ENCODE data around the gene TMUB1. TPM values are rescaled to one million over a fixed set of nuclear protein-coding genes. Genes with fewer than 3 reads are reported as not detected.
A peak's percentile ranks its signal among the peaks of the same experiment; 100 is the strongest.

Gene TMUB1
- total and polyA plus RNA-seq, 5 experiments from 2014 or later: 41.8 to 70.6 (median 45.6) TPM

DNA sequence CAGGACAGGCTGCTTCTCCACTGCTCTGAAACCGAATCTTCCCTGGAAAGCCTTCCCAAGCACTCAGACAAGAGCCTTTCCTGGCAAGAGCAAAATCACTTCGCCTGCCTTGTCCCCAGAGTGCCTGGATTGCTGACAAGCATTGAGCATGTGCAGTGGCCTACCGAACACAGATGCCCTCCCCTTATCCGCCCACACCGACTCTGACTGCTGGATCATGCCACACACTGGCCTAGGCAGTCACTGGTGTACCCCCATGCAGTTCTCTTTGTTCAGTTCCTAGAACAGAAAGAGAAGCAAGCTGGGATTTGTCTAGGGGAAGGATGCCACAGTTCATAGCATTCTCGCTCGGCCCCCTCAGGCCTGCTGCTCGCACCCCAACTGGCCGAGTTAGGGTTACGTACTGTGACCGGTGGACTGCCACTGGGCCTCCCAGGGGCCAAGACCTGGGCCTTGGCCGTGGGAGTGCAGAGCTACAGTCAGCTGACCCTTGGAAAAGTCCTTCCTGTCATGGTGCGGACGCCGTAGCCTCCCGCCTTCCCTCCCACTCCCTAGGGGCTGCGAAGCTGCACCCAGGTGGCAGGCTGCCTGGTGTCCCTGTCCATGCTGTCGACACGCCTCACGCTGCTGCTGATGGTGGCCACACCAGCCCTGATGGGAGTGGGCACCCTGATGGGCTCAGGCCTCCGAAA lies 48.1 kb downstream of the TMUB1 start:
- Mint-ChIP-seq H3K4me1 (peaks cover 2 to 25% (median 14%) of the 10 kb centered on the region in 4 donors), H3K27me3 (no peaks in the 10 kb centered on the region), H3K27ac (peak overlapping the region in 3 of 10 donors; percentile 5 to 83 (median 60)), H3K9me3 (no peaks in the 10 kb centered on the region), H3K36me3 (peaks cover 0 to 38% (median 7%) of the 10 kb centered on the region in 3 donors), H3K4me3 (no peak overlapping the region)
- no peak for DNase-seq
- ATAC-seq: no peak
- POLR2A ChIA-PET: no interaction called here

DNA sequence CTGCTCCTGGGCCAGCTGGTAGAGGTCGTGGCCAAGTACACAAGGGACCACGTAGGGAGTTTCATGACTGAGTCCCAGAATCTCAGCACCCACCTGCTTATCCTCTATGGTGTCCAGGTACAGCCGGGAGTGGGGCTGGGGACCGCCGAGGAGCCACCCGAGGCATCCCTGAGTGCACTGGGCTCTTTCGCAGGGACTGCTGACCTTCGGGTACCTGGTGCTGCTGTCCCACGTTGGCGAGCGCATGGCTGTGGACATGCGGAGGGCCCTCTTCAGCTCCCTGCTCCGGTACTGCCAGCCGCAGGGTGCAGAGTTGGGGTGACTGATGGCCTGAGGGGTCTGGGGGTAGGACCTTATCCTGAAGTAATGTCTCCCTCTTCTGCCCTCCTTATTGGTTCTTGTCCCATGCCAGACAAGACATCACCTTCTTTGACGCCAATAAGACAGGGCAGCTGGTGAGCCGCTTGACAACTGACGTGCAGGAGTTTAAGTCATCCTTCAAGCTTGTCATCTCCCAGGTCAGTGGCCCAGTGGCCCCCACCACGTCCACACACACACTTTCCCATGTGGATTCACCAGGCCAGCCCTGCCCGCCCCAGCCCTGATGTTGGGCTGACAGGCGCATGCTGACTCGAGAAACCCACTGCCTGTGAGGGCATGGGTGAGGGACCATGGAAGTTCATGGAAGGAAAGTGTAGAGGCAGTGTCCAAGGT lies 48.8 kb downstream of the TMUB1 start:
- ATAC-seq: no peak
- Mint-ChIP-seq H3K27me3 (no peaks in the 10 kb centered on the region), H3K9me3 (no peaks in the 10 kb centered on the region), H3K4me3 (no peak overlapping the region), H3K36me3 (peaks cover 0 to 38% (median 7%) of the 10 kb centered on the region in 3 donors), H3K4me1 (peaks cover 2 to 20% (median 13%) of the 10 kb centered on the region in 4 donors), H3K27ac (peak overlapping the region in 1 of 10 donors; percentile 5)
- POLR2A ChIA-PET: no interaction called here
- no peak for DNase-seq

DNA sequence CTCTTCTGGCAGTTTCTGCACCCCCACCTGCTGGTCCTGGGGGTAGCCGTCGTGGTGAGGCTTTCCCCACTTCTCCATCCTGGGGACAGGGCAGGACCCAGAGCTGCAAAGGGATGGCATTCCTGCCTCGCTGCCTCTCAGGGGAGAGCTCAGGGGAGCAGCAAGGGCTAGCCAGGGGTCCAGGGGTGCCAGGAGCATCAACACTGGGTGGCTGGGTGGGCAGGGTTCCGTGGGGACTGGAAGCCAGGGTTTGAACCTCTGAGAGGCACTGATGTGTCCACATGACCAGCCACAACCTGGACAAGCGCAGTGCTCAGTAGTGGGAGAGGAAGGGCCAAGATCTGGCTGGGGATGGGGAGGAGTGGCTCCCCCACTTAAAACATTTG lies 49.4 kb downstream of the TMUB1 start:
- peaks cover 0 to 38% (median 7%) of the 10 kb centered on the region in 3 donors for H3K36me3 Mint-ChIP-seq

DNA sequence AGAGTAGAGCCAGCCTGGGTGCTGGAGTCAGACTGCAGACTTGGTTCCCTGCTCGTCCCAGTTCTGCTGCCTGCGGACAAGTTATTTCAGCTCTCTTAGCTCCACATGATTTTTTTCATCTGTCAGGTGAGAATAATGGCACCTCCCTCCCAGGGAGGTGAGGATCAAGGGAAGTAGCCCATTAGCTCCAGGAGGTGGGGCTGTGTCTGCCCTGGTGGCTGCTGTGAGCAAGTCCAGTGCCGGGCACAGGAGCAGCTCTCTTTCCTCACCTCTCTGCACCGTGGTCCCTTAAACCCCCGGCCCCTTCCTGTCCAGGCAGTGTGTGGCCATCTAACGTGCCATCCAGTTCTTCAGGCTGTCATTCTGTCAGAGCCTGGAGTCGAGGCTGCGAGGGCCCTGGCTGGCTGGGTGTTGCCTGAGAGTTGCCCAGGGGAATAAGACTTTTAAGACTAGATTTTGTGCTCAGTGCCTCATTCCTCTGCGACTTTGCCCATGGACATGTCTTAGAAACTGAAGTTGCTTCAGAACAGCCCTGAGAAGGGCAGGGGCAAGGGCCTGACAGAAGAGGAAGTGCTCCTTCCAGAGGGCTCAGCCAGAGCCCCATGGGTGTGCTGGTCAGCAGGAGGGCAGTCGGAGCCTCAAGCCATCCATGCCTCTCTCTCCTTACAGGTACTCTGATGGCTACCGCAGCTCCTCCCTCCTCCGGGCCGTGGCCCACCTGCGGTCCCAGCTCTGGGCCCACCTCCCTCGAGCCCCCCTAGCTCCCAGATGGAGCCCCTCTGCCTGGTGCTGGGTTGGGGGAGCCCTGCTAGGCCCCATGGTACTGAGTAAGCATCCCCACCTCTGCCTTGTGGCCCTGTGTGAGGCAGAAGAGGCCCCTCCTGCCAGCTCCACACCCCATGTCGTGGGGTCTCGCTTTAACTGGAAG lies 50.1 kb downstream of the TMUB1 start:
- H3K4me3 Mint-ChIP-seq: no peak overlapping the region
- no peak for DNase-seq
- no peaks in the 10 kb centered on the region for H3K9me3 Mint-ChIP-seq
- no peak for ATAC-seq
- H3K36me3 Mint-ChIP-seq: peaks cover 0 to 38% (median 7%) of the 10 kb centered on the region in 3 donors
- POLR2A ChIA-PET: no interaction called here
- peak overlapping the region in 1 of 10 donors; percentile 47 for H3K27ac Mint-ChIP-seq
- peaks cover 5 to 24% (median 19%) of the 10 kb centered on the region in 4 donors for H3K4me1 Mint-ChIP-seq
- no peaks in the 10 kb centered on the region for H3K27me3 Mint-ChIP-seq

More for the DNA sequence above, 49.4 kb downstream of the TMUB1 start:
- peaks cover 2 to 21% (median 13%) of the 10 kb centered on the region in 4 donors for H3K4me1 Mint-ChIP-seq
- no peak overlapping the region for H3K4me3 Mint-ChIP-seq
- no peak overlapping the region for H3K27ac Mint-ChIP-seq
- POLR2A ChIA-PET: no interaction called here
- no peak for DNase-seq
- H3K27me3 Mint-ChIP-seq: no peaks in the 10 kb centered on the region
- no peaks in the 10 kb centered on the region for H3K9me3 Mint-ChIP-seq
- ATAC-seq: no peak

Other genes with a start within 250 kb of the TMUB1 start
- not detected for gene AOC1, start 231.0 kb downstream of the TMUB1 start, total RNA-seq
- not detected for gene AOC1, start 231.0 kb downstream of the TMUB1 start, polyA plus RNA-seq
- gene KCNH2, start 105.2 kb downstream of the TMUB1 start, total RNA-seq: 1 to 10 TPM; 1.3 to 1.6 TPM
- gene KCNH2, start 105.2 kb downstream of the TMUB1 start, polyA plus RNA-seq: 1 to 10 TPM in 2 of 3 donors, under 1 TPM in 1; 0.45 to 2.5 (median 1.5) TPM
- 1 to 10 TPM; 1.7 to 1.8 TPM for gene NOS3, start 92.5 kb downstream of the TMUB1 start, total RNA-seq
- 1 to 10 TPM; 1.4 to 3.3 (median 2.0) TPM for gene NOS3, start 92.5 kb downstream of the TMUB1 start, polyA plus RNA-seq
- gene ATG9B, start 59.0 kb downstream of the TMUB1 start, total RNA-seq: 10 to 100 TPM; 34.6 to 42.2 TPM
- 10 to 100 TPM in 2 of 3 donors, 1 to 10 TPM in 1; 9.2 to 39.1 (median 24.7) TPM for gene ATG9B, start 59.0 kb downstream of the TMUB1 start, polyA plus RNA-seq
- 10 to 100 TPM; 71.3 to 74.7 TPM for gene ABCB8, start 55.0 kb downstream of the TMUB1 start, total RNA-seq
- 10 to 100 TPM; 17.1 to 18.4 (median 17.4) TPM for gene ABCB8, start 55.0 kb downstream of the TMUB1 start, polyA plus RNA-seq
- gene ASIC3, start 35.0 kb downstream of the TMUB1 start, total RNA-seq: 10 to 100 TPM; 13.5 TPM
- gene ASIC3, start 35.0 kb downstream of the TMUB1 start, polyA plus RNA-seq: not detected
- 1 to 10 TPM; 4.1 to 6.0 TPM for gene CDK5, start 25.6 kb downstream of the TMUB1 start, total RNA-seq
- gene CDK5, start 25.6 kb downstream of the TMUB1 start, polyA plus RNA-seq: 10 to 100 TPM; 10.7 to 13.2 (median 11.7) TPM
- 10 to 100 TPM; 52.5 to 60.6 TPM for gene SLC4A2, start 23.9 kb downstream of the TMUB1 start, total RNA-seq
- gene SLC4A2, start 23.9 kb downstream of the TMUB1 start, polyA plus RNA-seq: 10 to 100 TPM; 10.1 to 18.0 (median 14.8) TPM
- gene FASTK, start 2.7 kb downstream of the TMUB1 start, total RNA-seq: 100 to 1,000 TPM; 145 TPM
- 10 to 100 TPM; 38.8 to 63.6 (median 44.2) TPM for gene FASTK, start 2.7 kb downstream of the TMUB1 start, polyA plus RNA-seq
- gene AGAP3, start 3.0 kb upstream of the TMUB1 start, total RNA-seq: 10 to 100 TPM; 35.2 to 36.9 TPM
- gene AGAP3, start 3.0 kb upstream of the TMUB1 start, polyA plus RNA-seq: 1 to 10 TPM; 1.1 to 6.0 (median 3.7) TPM
- gene GBX1, start 84.2 kb upstream of the TMUB1 start, total RNA-seq: not detected
- gene GBX1, start 84.2 kb upstream of the TMUB1 start, polyA plus RNA-seq: not detected
- gene ASB10, start 103.8 kb upstream of the TMUB1 start, total RNA-seq: not detected
- gene ASB10, start 103.8 kb upstream of the TMUB1 start, polyA plus RNA-seq: not detected
- 1 to 10 TPM; 2.5 to 2.6 TPM for gene H2BK1, start 127.0 kb upstream of the TMUB1 start, total RNA-seq
- gene H2BK1, start 127.0 kb upstream of the TMUB1 start, polyA plus RNA-seq: not detected
- 10 to 100 TPM; 30.2 to 34.2 TPM for gene ABCF2, start 143.7 kb upstream of the TMUB1 start, total RNA-seq
- gene ABCF2, start 143.7 kb upstream of the TMUB1 start, polyA plus RNA-seq: 10 to 100 TPM; 23.0 to 40.4 (median 31.6) TPM
- 10 to 100 TPM; 47.8 to 48.6 TPM for gene CHPF2, start 149.0 kb upstream of the TMUB1 start, total RNA-seq
- 10 to 100 TPM; 16.8 to 20.1 (median 17.6) TPM for gene CHPF2, start 149.0 kb upstream of the TMUB1 start, polyA plus RNA-seq
- gene SMARCD3, start 165.2 kb upstream of the TMUB1 start, total RNA-seq: 10 to 100 TPM in 1 of 2 experiments, 1 to 10 TPM in 1; 9.7 to 11.8 TPM
- 10 to 100 TPM in 2 of 3 donors, 1 to 10 TPM in 1; 9.8 to 18.6 (median 15.6) TPM for gene SMARCD3, start 165.2 kb upstream of the TMUB1 start, polyA plus RNA-seq

Data from naive thymus-derived CD8-positive, alpha-beta T cell (primary cell).